ENCODE data around the gene PTPRT. TPM values are rescaled to one million over a fixed set of nuclear protein-coding genes. Genes with fewer than 3 reads are reported as not detected.

PTPRT gene
- total and polyA plus RNA-seq, 2 donors (not counting 1 experiment from before 2014, with no cell fraction given) = not detected

DNA sequence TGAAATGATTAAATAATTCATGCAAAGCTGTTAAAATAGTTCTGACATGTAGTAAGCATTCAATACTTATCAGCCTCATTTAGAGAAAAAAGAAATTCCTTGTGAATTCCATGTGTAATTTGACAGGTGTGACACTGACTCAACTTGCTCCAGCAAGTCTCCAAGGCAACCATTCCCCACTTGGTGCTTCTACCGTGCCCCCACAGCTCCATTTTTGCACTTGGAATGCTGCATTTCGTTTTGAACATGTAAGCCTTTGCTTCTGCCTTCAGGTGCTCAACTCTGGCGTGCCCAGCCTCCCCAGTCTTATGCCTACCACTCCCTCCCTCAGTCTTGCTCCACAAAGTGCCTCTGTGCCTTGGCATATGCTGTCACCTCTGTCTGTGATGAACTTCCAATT, 810.9 kb downstream of the PTPRT start:
- no peaks in the 10 kb centered on the region for H3K36me3 ChIP-seq (ENCODE audit: control insufficient read depth, insufficient read depth, low read length)
- H3K4me1 ChIP-seq (ENCODE audit: control insufficient read depth, extremely low read depth, insufficient read depth, low read length) = no peaks in the 10 kb centered on the region
- no peak for DNase-seq (ENCODE audit: low read depth in 2 of 2)
- H3K4me3 ChIP-seq (replicated peaks in 1 of 4; ENCODE audit: control extremely low read depth in 1 of 4, insufficient read depth in 1 of 4, low read depth in 3 of 4, low read length in 4 of 4) = no peak overlapping the region
- H3K27ac ChIP-seq (ENCODE audit: insufficient read depth, low read length) = no peak overlapping the region
- H3K9ac ChIP-seq (ENCODE audit: insufficient read depth, low read length) = no peak overlapping the region
- no peak overlapping the region for H2AFZ ChIP-seq (ENCODE audit: low read length)
- no peak overlapping the region for H3K4me2 ChIP-seq (ENCODE audit: extremely low read depth, insufficient read depth, low read length)
- H3K79me2 ChIP-seq (ENCODE audit: control insufficient read depth, insufficient read depth, low read length) = no peaks in the 10 kb centered on the region
- H3K27me3 ChIP-seq (ENCODE audit: control insufficient read depth, insufficient read depth, low read length) = no peaks in the 10 kb centered on the region
- TF ChIP-seq EZH2 (IDR thresholded peaks at IDR 0.05; ENCODE audit: low read length, missing control alignments) = no peak
- H3K9me3 ChIP-seq (ENCODE audit: control insufficient read depth, insufficient read depth, low read depth, low read length) = no peaks in the 10 kb centered on the region
- H4K20me1 ChIP-seq (ENCODE audit: control insufficient read depth, extremely low read depth, insufficient read depth, low read length) = no peaks in the 10 kb centered on the region

GRCh38 chr20:42376131-42376530, 813.6 kb downstream of the PTPRT start:
- no peaks in the 10 kb centered on the region for H4K20me1 ChIP-seq (ENCODE audit: control insufficient read depth, extremely low read depth, insufficient read depth, low read length)
- no peak overlapping the region for H3K27ac ChIP-seq (ENCODE audit: insufficient read depth, low read length)
- no peaks in the 10 kb centered on the region for H3K9me3 ChIP-seq (ENCODE audit: control insufficient read depth, insufficient read depth, low read depth, low read length)
- no peaks in the 10 kb centered on the region for H3K4me1 ChIP-seq (ENCODE audit: control insufficient read depth, extremely low read depth, insufficient read depth, low read length)
- H3K4me2 ChIP-seq (ENCODE audit: extremely low read depth, insufficient read depth, low read length) = no peak overlapping the region
- H2AFZ ChIP-seq (ENCODE audit: low read length) = no peak overlapping the region
- no peak overlapping the region for H3K4me3 ChIP-seq (replicated peaks in 1 of 4; ENCODE audit: control extremely low read depth in 1 of 4, insufficient read depth in 1 of 4, low read depth in 3 of 4, low read length in 4 of 4)
- no peaks in the 10 kb centered on the region for H3K27me3 ChIP-seq (ENCODE audit: control insufficient read depth, insufficient read depth, low read length)
- no peak for TF ChIP-seq EZH2 (IDR thresholded peaks at IDR 0.05; ENCODE audit: low read length, missing control alignments)
- TF ChIP-seq, protein P1, sequence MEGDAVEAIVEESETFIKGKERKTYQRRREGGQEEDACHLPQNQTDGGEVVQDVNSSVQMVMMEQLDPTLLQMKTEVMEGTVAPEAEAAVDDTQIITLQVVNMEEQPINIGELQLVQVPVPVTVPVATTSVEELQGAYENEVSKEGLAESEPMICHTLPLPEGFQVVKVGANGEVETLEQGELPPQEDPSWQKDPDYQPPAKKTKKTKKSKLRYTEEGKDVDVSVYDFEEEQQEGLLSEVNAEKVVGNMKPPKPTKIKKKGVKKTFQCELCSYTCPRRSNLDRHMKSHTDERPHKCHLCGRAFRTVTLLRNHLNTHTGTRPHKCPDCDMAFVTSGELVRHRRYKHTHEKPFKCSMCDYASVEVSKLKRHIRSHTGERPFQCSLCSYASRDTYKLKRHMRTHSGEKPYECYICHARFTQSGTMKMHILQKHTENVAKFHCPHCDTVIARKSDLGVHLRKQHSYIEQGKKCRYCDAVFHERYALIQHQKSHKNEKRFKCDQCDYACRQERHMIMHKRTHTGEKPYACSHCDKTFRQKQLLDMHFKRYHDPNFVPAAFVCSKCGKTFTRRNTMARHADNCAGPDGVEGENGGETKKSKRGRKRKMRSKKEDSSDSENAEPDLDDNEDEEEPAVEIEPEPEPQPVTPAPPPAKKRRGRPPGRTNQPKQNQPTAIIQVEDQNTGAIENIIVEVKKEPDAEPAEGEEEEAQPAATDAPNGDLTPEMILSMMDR (conservative IDR thresholded peaks at IDR 0.05 in 1 of 2, IDR thresholded peaks at IDR 0.05 in 1 of 2; ENCODE audit: low read depth in 1 of 2, low read length in 2 of 2) = no peak
- H3K9ac ChIP-seq (ENCODE audit: insufficient read depth, low read length) = no peak overlapping the region
- no peak for DNase-seq (ENCODE audit: low read depth in 2 of 2)
- no peaks in the 10 kb centered on the region for H3K36me3 ChIP-seq (ENCODE audit: control insufficient read depth, insufficient read depth, low read length)
- H3K79me2 ChIP-seq (ENCODE audit: control insufficient read depth, insufficient read depth, low read length) = no peaks in the 10 kb centered on the region

GRCh38 chr20:42373049-42373448, 816.7 kb downstream of the PTPRT start:
- Histone ChIP-seq H3K36me3 (ENCODE audit: control insufficient read depth, insufficient read depth, low read length) (no peaks in the 10 kb centered on the region), H3K79me2 (ENCODE audit: control insufficient read depth, insufficient read depth, low read length) (no peaks in the 10 kb centered on the region), H3K4me3 (replicated peaks in 1 of 4; ENCODE audit: control extremely low read depth in 1 of 4, insufficient read depth in 1 of 4, low read depth in 3 of 4, low read length in 4 of 4) (no peak overlapping the region), H3K9ac (ENCODE audit: insufficient read depth, low read length) (no peak overlapping the region), H2AFZ (ENCODE audit: low read length) (no peak overlapping the region), H3K4me2 (ENCODE audit: extremely low read depth, insufficient read depth, low read length) (no peak overlapping the region), H3K27ac (ENCODE audit: insufficient read depth, low read length) (no peak overlapping the region), H4K20me1 (ENCODE audit: control insufficient read depth, extremely low read depth, insufficient read depth, low read length) (no peaks in the 10 kb centered on the region), H3K4me1 (ENCODE audit: control insufficient read depth, extremely low read depth, insufficient read depth, low read length) (no peaks in the 10 kb centered on the region), H3K27me3 (ENCODE audit: control insufficient read depth, insufficient read depth, low read length) (no peaks in the 10 kb centered on the region), H3K9me3 (ENCODE audit: control insufficient read depth, insufficient read depth, low read depth, low read length) (no peaks in the 10 kb centered on the region)
- TF ChIP-seq EZH2 (IDR thresholded peaks at IDR 0.05; ENCODE audit: low read length, missing control alignments) = no peak
- TF ChIP-seq, protein P1 (conservative IDR thresholded peaks at IDR 0.05 in 1 of 2, IDR thresholded peaks at IDR 0.05 in 1 of 2; ENCODE audit: low read depth in 1 of 2, low read length in 2 of 2) = no peak
- no peak for DNase-seq (ENCODE audit: low read depth in 2 of 2)
